GM18861 (cell line): Measurements from ENCODE around the gene CIB4.

Experiments
- ATAC-seq: cut with Tn5 transposase; IDR thresholded peaks from one replicate; pipeline ENCODE4 v1.9.1; 2021; ENCODE audit not compliant: unreplicated experiment

The CIB4 gene

DNA sequence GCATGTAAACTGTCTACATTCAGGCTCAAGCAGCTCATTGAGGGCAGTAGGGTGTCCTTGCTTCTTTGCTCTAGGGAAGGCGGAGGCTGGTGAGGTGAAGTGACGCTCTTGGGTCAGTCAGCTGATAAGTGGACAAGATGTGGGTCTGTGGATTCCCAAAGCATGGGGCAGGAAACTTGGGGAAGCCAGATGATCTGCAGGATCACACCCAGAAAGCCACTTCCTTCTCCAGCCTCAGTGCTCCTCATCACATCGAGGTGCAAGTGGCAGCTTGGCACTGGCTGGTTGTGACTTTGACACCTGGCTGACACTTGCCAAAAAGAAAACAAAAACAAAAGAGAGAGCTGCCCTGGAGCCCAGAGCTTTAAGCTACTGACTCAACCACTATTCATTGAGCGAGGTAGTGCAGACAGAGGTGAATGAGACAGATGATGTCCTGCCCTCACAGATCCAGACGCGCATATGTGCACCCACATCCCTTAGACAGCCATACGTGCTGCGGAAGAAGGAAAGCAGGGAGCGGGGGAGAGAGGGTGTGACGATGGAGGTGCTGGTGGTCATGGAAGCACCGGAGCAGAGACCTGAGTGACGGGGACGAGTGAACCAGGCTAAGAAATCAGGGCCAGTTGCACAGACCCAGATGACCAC lies 3.1 kb upstream of the CIB4 start:
- no peak for ATAC-seq

DNA sequence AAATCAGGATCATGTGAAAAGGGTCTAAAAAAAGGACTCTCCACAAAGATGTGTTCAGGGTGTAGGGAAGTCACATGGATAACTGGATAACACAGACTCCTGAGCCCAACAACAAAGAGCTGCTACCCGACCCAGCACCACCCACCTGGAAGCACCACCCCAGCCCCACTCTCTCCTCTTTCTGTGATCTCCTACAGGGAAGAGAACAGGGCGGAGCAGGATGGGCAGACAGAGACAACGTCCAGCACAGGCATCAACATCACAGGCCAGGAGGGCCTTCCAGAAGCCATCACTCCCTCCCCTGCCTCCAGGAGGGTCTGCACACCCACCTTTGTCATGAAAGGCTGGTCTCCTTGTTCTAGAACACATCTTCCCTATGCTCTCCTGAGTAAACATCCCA lies 1.3 kb upstream of the CIB4 start:
- ATAC-seq, result no peak

DNA sequence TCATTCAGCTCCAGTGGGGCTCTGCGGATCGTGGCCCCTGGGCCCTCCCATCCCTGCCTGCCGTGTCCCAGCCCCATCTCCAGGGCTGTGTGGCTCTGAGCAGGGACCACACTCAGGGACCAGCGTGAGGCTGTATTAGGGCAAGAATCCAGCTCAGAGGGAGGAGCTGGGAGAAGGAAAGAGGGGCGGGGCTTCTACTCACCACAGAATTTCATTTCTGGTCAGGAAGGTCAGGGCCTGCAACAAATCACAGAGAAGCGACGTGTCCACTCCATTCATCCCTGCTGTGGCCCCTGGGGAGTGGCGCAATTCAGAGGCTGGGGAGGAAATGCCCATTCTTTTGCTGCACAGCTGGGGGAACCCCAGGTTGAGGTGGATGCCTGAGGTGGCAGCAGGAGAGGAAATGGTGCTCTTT lies 828 bp downstream of the CIB4 start:
- no peak for ATAC-seq

DNA sequence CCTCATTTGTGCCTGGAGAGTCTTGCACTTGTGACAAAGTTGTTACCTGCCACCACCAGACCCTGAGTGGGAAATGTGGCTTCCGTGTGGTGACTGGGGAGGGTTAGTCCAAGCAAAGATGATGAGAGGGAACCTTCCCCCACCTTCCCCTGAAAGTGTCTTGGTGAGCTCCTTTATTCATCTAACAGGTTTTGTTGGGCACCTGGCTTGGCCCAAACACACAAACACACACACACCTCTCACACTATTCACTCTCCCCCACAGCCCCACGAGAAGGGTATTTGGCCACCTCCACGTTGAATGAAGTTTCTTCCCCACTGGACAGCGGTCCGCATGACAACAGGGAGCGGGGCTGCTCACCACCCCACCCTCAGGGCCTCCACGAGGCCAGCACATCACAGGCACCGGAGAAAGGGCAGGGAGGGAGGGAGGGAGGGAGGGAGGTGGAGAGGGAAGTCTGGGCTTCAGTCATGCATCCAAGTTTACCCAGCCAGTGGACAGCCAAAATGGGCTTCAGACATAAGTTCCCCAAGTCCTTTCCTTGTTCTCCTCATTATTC lies 1.4 kb downstream of the CIB4 start:
- ATAC-seq, result no peak

DNA sequence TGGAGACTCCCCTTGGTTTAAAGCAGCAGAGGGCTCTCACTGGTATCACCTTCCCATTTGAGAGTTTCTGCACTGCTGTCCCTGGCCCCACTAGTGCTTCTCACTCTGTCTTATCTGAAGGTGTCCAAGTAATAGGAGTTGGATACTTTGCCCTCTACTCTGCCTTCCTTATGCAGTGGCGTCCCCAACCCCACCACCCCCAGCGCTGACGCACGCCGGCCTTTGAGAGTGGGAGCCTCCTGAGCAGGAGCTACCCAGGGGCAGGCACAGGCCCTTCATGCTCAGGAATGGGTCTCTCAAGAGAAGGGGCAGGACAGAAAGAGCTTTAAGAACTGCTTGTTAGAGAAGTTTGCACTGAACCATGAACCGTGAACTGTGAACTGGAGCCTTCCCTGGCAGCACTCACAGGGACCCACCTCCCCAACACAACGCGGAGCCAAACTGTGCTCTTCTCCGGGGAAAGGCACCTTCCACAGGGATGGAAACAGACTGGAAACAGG lies 3.3 kb downstream of the CIB4 start:
- ATAC-seq, result no peak

DNA sequence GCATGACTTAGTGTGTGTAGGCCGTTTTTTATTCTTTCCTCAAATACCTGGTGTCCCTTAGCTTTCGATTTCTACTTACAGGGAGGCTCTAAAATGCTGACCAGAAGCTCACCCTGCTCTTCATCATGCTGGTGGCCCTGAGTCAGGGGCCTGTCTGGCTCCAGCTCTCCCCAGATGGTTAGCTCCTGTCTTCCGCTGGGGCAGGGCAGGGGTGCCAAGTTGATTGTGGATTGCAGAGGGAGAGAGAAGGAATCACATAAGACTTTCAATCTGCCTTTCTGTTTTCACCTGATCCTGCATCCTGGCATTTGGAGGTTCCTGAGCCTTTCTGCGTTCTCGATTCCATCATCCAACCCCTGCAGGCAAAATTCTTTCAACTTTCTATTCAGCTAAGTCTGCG lies 4.2 kb downstream of the CIB4 start:
- ATAC-seq, result no peak

DNA sequence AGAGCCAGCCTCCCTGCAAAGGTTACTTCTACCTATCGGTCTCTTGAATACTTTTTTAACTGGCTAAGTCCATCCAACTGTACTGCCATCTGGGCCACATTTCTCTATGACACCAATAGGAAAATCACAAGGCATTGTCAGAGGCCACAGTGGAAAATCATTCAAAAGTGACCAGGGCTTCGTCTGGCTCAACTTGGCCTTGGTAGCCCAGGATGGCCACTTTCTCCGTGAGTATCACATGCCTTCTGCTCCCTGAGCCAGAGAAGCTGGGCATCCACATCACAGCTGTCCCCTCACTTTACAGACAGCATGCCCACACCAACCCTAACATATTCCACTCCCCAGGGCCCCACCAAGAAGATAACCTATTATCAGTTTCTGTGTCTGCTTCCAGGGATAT lies 5.8 kb downstream of the CIB4 start:
- no peak for ATAC-seq

DNA sequence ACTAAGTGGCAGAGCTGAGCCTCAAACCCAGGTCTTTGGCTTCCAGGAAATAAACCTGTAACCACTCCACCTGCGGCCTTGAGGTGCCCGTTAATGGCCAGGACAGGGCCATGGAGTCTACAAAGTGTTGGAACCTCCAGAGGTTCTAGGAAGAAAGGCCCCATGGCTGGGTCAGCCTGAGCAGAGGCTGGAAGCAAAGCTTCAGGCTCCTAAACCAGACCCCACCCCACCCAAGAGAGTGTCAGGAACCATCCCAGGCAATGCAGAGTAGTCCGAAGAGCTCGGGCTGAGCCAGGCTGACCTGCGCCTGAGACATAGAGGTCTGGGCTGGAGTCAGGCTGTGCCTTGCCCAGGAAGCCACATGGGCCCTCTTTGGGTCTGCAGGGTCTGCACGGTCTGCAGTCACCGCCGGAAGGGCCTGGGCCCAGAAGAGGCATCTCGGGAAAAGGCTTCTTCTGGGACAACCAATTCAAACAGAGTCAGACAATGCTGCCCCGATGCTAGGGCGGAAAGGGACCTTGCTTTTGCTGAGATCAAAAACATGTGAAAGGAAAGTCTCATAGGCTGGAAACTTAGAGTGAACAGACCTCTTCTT lies 6.4 kb downstream of the CIB4 start:
- no peak for ATAC-seq

DNA sequence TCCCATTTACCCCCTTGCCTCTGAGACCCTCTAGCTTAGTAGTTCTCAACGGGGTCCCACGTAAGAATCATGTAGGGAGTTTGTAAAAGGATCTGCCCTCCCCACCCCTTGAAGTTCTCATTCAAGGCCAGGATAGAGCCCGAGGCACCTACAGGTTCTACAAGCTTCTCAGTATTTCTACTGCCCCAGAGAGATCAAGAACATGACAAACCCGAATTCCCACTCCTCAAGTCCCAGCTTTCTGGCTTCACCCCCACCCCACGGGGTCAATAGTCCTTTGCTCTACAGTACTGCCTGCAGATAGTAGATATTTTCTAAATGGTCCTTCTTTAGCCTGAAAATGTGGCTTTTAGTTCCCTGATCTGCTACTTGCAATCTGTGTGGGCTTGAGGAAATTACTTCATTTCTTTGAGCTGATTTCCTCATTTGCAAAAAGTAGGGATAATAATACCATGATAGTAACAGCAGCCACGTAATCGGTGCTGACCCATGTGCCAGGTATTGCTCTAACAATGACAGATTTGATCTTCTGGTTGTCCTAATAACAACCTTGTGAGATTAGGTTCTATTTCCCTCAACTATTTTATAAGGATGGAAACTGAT lies 7.1 kb downstream of the CIB4 start:
- no peak for ATAC-seq

DNA sequence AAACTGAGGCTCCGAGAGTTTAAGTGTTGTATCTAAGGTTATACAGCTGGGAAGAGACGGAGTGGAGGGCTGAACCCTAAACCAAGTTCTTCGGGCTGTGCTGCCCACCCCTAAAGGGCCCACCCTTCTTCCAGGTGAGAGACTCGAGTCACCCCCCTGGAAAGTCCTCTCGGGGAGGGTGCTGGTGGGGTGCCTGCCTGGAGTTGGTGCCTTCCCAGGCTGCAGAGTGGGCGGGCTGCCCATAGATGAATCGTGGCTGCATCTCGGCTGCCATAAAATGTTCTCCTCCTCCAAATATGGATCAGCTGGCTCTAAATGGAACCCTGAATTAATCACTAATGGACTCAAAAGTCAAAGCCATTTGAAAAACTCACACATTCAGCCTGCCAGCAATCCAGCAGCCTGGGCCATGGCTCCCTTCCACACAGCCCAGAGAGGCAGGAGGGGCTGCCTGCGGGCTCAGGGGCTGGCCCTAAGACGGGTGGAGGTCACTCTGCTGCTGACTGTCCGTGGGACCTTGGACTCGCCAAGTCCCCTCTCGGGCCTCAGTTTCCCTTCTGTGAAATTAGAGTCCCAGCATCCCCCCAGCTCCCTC lies 7.7 kb downstream of the CIB4 start:
- no peak for ATAC-seq

DNA sequence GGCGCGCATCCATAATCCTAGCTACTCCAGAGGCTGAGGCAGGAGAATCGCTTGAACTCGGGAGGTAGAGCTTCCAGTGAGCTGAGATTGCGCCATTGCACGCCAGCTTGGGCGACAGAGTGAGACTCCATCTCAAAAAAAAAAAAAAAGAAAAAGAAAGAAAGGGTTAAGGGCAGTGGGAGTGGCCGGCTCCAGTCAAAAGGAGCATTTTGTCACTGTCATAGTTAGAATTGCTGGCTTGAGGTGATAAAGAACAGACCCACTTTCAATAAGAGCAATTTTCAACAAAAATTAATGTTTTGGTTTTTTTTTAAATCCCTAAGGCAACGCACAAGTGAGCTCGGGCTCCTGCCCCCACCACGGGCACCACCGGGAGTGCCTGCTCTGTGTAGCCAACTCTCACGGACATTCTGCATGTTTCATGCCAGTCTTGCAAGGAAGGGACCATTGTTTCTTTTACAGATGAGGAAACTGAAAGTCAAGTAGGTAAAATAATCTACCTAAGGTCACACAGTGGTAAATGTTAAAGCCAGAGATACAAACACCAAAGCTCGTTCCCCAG lies 8.5 kb downstream of the CIB4 start:
- no peak for ATAC-seq

DNA sequence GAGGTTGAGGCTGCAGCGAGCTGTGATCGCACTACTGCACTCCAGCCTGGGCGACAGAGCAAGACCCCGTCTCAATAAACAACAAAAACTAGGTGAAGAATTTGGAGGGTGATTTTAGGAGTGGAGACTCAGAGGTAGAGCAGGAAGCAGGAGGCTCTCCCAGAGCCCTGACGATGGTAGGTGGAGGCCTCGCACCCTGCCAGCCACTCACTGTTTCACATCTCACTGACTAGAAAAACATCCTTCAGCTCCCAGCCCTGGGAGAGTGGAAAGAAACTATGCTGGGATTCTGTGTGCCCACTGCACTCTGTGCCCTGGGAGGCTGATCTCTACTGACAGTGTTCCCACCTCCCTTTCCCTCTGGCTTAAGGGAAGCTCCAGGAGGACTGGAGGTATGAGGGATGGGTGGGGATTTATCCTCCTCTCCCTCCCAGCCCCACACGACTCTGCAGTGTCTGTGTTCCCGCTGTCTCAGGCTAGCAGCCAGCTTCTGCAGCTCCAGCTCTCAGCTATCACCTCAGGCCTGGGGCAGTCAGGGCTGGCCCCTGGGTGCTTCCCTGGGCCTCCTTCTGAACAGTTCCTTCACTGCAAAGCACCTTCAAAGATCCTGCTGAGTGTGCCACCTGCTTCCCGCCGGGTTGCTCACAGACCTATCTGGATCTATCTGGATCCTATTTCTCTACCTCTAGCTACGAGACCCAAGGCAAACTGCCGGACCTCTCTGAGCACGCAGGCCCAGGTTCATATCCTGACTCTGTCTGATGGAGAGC lies 9.6 kb downstream of the CIB4 start:
- no peak for ATAC-seq

DNA sequence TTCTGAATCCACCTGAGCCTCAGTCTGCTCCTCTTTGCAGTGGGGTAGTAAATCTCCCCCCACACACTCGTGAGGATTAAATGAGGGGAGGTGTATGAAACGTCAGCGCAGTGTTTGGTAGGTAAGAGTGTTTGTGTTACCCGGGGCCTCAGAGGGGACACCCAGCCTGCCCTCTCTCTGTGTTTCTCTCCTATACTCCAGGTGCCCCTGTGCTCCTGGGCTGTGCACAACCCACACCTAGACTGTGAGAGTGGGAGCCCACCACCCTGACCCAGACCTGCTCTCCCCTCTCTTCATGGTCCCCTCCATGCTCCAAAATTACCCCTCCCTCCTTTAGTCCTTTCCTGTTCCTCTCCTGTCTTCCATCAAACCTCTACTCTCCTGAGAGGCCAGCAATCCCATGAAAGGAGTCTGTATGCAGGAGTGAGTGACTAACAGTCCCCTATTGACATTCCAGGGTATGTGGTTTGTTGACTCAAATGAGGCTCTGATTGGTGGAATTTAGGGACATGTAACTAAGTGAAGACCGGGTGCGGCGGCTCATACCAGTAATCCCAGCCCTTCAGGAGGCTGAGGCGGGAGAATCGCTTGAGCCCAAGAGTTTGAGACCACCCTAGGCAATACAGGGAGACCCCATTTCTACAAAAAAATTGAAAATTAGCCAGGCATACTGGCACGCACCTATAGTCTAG lies 10.4 kb downstream of the CIB4 start:
- no peak for ATAC-seq

DNA sequence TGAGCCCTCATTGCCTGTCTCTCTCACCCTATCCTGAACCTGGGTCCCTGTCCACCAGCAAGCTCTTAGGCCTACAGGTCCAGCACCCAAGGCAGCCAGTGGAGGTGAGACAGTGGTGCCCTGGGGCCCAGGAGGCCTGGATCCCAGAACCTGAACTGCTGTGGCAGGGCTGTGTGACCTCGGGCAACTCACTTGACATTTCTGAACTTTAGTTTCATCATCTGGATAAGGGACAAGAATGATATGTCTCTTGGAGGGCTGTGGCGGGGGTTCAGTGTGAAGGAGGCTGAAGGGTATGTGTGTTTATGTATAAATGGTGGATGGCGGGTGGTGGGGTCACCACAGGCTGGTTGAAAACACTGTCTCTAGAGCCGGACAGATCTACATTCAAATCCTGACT lies 10.9 kb downstream of the CIB4 start:
- no peak for ATAC-seq

DNA sequence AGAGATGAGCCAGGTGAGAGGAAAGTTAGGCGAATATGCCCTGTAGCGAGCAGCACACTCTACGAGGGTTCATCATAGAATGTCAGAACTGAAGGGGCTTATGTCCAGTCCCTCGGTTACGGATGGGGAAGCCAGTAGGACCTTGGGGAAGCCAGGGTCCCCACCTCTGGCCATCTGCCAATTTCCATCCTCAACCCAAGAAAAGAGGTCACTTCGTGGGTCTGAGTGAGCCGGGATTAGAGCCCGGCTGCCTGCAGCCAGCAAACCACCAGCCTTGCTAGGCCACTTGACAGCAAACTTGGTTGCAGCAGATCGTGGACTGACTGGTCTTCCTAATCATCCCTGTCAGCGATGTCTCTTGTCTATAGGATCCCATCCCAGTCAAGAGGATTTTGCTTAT lies 11.4 kb downstream of the CIB4 start:
- no peak for ATAC-seq

DNA sequence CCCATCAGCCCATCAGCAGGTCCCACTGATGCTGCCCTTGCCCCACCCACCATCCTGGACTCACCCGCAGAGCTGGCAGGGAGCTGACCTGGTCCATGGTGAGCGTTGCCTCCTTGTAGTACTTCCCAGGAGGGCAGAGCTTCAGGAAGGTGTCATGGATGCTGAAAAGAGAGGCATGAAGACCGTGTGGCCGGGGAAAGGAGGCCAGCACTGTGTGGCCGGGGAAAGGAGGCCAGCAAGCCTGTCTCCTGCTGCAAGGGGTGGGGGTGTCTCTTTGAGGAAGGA lies 11.9 kb downstream of the CIB4 start:
- ATAC-seq, result no peak

DNA sequence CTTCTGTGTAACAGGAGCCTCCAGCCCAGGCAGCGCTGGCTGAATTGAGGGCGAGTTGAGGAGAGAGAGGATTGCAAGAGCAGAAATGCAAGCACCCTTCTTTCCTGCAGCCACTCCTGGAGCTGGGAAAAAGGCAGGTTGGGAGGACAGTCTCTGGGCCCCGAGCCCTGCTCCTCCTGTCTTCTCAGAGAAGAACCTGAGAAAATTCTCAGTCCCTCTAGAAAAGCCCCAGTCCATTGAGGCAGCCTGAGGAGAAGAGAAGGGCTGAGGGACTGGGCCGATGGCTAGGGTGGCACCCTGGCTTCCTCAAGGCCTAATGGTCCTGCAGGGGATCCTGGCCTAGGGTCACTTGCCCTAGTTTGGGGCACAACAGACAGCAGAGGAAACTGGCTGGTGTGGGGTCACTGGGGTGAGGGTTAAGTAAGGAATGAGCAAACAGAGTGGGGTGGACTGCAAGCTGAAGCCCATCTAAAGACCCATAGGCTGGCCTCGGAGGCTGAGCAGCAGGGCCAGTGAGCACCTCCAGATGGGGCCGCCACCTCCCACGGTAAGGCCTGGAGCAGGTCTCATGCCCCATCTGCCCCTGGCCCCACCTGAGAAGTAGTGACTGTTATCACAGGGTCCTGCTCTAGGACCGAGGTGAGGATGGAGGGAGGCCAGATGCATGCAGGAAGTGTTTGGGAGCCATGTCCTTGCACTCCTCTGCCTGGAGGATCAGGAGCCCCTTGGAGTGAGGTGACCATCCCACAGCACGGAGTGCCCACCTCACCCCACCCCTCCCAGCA lies 12.4 kb downstream of the CIB4 start:
- no peak for ATAC-seq

DNA sequence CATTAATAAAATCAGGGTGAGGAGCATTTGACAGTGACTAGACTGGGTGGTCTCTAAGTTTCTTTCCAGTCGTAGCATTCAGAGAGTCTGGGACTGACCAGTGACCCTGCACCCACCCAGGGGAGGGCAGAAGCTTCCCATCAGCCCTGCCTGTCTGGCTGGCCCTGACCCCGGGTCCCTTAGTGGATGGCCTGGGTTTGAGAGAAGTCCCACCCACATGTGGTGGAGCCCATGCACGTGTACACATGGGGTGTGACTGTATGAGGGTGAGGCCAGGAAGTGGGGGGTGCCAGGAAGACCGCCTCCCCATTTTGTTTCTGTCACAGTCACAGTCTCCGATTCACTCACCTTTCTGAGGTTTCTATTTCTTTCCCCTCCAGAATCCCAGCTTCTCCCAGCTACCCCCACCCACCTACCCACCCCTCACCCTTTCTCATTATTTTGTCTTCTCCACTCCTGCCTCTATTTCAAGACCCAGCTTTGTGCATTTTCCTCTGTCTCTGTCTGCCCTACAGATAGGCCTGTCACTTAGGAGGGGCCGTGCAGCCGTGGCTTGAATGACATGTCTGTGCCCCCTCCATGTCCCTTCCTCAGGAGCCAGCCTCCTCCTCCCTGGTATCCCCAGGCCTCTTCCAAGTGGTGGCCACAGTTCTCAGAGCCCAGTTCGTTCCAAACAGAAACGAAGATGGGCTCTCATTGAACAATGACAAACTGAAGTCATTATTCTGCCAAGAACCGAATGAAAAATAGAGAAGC lies 13.6 kb downstream of the CIB4 start:
- ATAC-seq, result no peak

DNA sequence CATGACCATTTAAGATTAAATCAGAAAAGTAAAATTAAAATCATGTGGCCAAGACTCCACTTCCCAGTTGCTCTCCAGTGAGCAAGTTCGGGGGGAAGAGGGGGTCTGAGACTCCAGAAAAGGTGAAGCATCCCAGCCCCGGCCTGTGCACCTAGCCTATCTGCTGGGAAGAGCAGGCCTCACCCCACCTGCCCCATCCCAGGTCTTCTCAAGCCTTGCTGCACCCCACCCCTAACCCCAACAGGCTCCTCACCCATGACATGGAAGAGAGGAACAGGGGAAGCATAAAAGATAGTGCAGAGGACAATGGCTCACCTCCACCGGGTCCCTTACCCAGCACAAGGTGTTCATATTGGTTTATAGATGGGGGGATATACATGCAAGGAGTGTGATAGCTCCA lies 14.6 kb downstream of the CIB4 start:
- ATAC-seq, result no peak
